ENCODE measurements around the gene TWSG1. TPM values are rescaled to one million over a fixed set of nuclear protein-coding genes. Genes with fewer than 3 reads are reported as not detected.
"Not testable (repeated sequence)": the region's sequence is repeated elsewhere in the genome, so short reads cannot be mapped to it uniquely, and the experiment has no call there.

TWSG1 gene
- total RNA-seq, 1 experiment from 2014 or later, result 92.5 TPM

GRCh38 chr18:9426753-9427152 is 92.2 kb downstream of the TWSG1 start:
- no peak for DNase-seq (ENCODE audit: low spot score)

- no peak for DNase-seq (ENCODE audit: low spot score)
These were observed 93.7 kb downstream of the TWSG1 start for GRCh38 chr18:9428301-9428706.

DNA sequence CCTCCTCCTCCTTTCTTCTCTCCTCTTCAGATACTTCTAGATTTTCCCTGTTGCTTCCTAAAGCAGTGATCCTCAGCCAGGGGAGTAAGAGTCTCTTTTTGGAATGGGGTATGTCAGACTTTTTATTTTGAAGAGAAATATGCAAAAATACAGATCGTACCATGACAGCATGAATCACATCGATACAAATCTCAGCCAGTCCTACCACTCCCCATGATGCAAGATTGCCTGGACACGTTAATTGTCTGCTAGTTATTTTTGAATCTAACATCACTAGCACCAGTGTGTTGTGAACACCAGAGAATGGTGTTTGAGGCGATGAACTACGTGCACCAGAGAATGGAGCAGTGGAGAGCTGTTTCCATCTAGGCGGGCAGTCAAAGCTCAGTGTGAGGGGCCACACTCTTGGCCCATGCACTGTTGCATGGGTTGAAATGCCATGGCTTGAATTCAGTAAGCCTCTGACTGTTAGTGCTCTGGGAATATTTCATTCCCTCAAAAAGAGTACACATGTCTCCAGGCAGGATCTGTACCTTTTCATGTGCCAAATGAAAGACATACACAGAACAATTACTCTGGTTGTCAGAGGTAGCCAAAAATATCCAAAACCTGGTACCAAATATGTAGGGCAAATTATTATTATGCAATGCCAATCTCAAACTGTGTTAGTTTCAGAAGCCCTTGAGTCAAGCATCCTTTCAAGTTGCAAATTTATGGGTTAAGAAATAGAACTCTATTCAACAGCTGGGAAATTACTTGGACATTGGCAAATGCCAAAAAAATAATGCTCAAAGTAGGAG is 94.5 kb downstream of the TWSG1 start:
- no peak for DNase-seq (ENCODE audit: low spot score)

DNA sequence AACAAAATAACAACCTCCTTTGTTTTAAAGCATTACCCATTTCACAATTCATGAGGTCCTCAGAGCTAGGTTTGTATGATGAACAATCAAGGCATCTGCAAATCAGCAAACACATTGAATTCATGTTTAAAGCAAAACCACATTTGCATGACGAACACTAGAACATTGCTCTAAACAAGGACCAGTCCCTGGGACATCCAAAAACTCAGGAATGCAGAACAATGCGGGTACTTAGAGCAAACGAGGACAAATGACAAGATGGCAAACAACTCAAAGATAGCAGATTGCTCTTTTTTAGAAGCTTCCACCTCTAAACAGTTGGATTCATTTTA is 95.1 kb downstream of the TWSG1 start:
- no peak for DNase-seq (ENCODE audit: low spot score)

GRCh38 chr18:9430315-9430714 is 95.7 kb downstream of the TWSG1 start:
- DNase-seq (ENCODE audit: low spot score), result not testable (repeated sequence)

GRCh38 chr18:9431296-9431695 is 96.7 kb downstream of the TWSG1 start:
- DNase-seq (ENCODE audit: low spot score), result no peak

DNA sequence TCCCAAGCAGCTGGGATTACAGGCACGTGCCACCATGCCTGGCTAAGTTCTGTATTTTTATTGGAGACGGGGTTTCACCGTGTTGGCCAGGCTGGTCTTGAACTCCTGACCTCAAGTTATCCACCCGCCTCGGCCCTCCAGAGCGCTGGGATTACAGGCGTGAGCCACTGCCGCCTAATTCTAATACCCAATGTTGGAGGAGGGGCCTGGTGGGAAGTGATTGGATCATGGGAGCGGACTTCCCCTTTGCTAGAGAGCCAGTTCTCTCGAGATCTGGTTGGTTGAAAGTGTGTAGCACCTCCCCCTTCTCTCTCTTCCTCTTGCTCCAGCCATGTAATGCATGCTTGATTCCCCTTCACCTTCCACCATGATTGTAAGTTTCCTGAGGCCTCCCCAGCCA is 98.5 kb downstream of the TWSG1 start:
- not testable (repeated sequence) for DNase-seq (ENCODE audit: low spot score)

DNA sequence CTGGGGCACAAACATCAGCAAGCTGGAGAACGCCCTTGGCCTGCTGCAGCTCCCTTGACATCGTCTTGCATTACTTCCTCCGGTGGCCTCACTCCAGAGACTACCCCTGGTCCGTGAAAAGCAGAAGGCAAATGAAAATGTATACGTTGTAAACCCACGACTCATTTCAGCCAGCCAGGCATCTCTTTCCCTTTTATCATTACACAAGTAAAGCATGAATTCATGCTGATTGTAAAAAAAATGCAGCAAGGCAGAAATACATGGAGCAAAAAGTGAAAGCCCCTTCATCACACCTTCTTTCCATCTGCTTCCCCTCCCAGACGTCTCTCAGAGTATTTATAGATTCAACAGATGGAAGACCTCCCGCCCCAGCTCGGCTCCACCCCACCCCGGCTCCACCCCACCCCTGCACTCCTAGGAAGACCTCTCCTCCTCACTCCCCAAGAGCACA is 99.1 kb downstream of the TWSG1 start:
- no peak for DNase-seq (ENCODE audit: low spot score)

DNA sequence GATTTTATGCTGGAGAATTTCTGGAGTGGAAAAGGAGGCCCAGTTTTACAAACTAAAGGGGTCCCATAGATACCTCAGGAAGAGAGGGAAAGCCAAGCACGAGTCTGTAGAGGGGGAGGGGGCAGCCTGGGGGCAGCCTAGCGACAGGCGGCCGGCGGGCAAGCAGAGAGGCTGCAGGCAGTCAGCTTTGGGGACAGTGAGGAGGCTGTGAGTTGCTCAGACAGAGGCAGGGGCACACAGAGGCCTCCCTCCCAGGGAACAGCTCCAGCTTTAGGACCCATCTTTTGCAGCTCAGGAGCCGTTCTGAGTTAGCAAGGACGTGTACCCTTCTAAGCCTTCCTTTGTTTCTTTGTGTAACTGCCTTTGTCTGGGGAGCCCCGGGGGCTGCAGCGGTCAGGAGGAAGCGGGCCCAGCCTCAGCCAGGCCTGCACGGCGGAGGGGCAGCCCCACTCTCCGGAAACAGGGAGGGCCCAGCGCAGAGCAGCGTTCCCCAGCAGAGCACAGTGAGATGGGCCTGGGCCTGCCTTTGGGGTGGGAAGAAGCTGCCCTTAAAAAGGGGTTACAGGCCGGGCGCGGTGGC is 99.6 kb downstream of the TWSG1 start:
- DNase-seq (ENCODE audit: low spot score), result no peak

DNA sequence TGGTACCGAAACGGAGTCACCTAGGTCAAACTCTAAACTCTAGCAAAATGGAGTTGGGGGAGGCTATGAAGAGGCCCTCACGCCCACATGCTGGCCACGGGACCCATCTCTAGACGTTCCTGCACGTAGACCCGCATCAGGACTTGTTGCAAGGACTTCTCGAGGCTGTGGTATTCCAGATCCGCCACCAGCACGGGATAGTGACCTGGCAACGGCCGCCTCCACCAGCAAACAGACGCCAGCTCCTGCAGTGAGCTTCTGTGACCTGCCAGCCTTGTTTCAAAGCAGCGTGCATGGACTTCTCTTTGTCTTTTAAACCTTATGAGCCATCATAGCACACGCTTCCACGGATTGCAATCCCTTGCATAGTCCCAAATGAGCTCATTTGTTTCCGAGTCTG is 100.5 kb downstream of the TWSG1 start:
- DNase-seq (ENCODE audit: low spot score), result no peak

DNA sequence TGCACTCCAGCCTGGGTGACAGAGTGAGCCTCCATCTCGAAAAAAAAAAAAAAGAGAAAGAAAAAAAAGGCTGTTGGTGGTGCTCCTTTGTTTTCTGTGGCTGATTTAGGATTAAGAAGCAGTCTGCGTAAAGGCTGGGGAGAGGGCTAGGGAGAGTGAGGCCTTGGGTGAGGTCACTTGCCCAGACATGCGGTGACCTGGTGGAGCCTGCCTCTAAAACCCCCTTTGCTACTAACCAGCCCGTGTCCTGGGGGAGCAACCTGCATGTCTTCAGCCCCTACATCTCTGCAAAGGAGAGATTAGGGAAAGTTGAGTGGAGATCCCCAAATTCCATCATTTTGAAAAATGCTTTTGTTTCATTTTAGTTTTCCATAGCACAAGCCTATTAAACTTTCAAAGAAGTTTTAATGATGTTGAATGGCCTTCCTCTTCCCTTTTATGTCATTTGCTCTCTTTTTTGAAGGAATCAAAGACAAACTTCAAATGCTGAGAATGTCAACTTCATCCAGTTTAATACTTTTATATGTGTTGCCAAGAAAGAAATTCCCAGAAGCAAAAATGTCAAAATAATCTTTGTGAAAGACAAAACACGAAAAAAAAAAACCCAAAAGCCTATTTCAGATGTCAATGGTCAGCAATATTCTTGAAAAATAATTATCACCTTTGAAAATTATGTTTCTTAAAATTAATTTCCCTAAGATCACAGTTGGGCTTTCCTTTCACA is 101.8 kb downstream of the TWSG1 start:
- DNase-seq (ENCODE audit: low spot score), result no peak

DNA sequence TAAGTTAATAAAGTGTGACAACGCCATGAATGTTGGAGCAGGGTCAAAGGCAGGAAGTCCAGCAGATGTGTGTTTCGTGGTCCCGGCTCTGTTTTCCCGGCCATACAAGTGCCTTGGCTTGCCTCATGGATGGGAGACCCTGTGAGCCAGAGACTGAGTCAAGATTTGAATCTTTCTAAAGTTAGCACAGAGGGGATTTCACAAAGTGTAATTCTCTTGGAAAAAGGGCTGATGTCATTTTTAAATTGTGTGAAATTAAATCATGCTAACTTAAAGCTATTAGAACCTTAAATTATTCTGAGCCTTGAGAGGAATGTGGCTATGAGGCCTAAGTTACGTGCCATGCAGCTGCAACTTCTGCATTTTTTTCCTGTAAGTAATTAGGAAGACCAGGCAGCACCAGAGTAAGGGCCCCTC is 102.5 kb downstream of the TWSG1 start:
- no peak for DNase-seq (ENCODE audit: low spot score)

DNA sequence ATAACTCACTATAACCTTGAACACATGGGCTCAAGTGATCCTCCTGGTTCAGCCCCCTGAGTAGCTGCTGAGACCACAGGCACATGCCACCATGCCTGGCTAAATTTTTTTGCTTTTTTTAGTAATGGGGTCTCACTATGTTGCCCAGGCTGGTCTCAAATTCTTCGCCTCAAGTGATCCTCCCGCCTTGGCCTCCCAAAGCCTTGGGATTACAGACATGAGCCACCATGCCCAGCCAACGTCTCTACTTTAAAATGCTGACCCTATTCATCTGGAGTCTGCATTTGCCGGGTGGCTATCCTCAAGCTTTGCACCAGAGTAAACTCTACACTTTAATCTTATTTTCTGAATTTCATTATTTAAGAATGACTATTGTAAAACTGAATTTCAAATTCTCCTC is 103.1 kb downstream of the TWSG1 start:
- no peak for DNase-seq (ENCODE audit: low spot score)

DNA sequence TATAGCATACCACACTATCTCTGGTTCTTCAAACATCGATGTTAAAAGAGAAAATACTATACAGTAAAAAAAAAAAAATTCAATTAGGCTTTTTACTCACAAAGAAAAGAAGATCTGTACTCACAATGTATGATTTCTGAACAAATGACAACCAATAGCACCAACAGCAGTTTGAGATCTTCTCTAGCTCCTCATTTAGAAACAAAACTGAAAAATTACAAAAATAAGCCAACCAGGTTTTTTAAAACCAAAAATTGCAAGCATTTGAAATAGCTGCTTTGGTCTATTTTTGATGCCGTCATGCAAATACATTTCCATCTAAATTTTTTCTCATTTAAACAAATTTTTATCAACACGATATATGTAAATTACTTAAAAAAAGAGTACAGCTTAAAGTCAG is 106.5 kb downstream of the TWSG1 start:
- DNase-seq (ENCODE audit: low spot score), result no peak

DNA sequence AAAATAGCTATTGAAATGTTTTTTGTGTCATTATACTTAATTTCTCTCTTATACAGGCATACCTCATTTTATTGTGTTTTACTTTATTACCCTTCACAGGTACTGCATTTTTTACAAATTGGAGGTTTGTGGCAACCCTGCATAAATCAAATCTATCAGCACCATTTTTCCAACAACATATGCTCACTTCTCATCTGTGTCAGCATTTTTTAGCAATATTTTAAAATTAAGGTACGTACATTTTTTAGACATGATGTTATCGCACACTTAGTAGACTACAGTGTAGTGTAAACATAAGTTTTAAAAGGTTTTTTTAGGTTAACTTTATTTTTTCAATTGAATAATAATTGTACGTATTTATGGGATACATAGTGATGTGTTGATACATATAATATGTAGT is 110.0 kb downstream of the TWSG1 start:
- DNase-seq (ENCODE audit: low spot score), result no peak

DNA sequence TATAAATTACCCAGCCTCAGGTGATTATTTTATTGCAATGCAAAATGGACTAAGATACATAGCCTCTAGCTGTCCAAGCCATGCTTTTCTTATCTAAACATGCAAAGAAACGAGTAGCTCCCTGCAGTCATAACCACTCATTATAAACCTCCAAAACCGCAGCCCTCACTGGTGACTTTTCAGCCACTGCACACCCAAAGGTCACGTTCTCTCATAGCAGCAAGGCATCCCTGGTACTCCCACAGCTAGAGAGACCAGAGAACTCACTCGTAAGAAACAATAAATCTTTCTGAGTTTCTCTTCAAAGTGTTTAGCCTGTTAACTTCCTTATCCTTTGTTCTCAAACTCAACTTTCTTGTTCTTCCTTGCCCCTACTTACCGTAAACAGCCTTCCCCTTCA is 112.3 kb downstream of the TWSG1 start:
- peak; percentile 17 for DNase-seq (ENCODE audit: low spot score)

DNA sequence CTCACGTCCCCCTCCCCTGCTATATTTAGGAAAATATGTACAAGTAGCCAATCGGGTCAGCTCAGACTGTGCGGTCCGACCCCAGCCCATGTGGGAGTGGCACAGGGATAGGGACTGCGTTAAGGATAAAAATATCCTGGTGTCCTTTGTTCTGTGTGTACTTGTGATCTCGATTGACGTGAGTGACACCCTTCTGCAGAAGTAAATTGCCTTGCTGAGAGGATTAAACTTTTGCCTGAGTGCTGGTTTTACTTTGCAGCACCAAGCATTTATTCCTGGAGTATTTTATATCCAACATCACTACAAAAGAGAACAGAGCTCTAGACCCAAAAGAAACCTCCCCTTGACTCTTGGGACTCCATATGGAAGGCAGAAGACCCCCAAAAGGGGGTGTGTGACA is 112.8 kb downstream of the TWSG1 start:
- no peak for DNase-seq (ENCODE audit: low spot score)

GRCh38 chr18:9449600-9450414 is 115.2 kb downstream of the TWSG1 start:
- DNase-seq (ENCODE audit: low spot score), result no peak

DNA sequence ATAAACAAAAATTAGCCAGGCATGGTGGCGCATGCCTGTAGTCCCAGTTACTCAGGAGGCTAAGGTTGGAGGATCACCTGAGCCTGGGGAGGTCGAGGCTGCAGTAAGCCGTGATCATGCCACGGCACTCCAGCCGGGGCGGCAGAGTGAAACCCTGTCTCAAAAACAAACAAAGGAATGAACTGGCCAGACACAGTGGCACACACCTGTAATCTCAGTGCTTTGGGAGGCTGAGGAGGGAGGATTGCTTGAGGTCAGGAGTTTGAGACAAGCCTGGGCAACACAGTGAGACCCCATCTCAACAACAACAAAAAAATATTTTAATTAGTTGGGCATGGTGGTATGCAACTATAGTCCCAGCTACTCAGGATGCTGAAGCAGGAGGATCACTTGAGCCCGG is 116.3 kb downstream of the TWSG1 start:
- DNase-seq (ENCODE audit: low spot score), result not testable (repeated sequence)
